T-helper 2 cell treated with Interferon-gamma antibody and Interleukin-4, amounts not matched to agents 5 μg/mL and 100 μg/mL, for 36 hours (primary cell): ENCODE results near the gene RAI14.

Experiments
- DNase-seq: peaks from one replicate; pipeline ENCODE4 v3.0.0; 2021; ENCODE audit warnings: low spot score
- H3K27ac Mint-ChIP-seq: one replicate; pipeline ENCODE4 v1.8.0; 2021; ENCODE audit warnings: mild to moderate bottlenecking, mixed read lengths
- H3K27me3 Mint-ChIP-seq: one replicate; pipeline ENCODE4 v1.8.0; 2021; ENCODE audit warnings: low read depth, mixed read lengths
- H3K36me3 Mint-ChIP-seq: one replicate; pipeline ENCODE4 v1.8.0; 2021; ENCODE audit warnings: low read depth, mixed read lengths
- H3K4me1 Mint-ChIP-seq: one replicate; pipeline ENCODE4 v1.8.0; 2021; ENCODE audit warnings: low read depth, mixed read lengths
- H3K4me3 Mint-ChIP-seq: one replicate; pipeline ENCODE4 v1.8.0; 2022; ENCODE audit warnings: mild to moderate bottlenecking, moderate library complexity, mixed read lengths
- H3K9me3 Mint-ChIP-seq: one replicate; pipeline ENCODE4 v1.8.0; 2021; ENCODE audit warnings: mixed read lengths

Gene RAI14

GRCh38 chr5:34675857-34676256 is 19.7 kb downstream of the RAI14 start:
- H3K36me3 Mint-ChIP-seq: no peaks in the 10 kb centered on the region
- H3K4me1 Mint-ChIP-seq: no peaks in the 10 kb centered on the region
- DNase-seq: no peak
- no peak overlapping the region for H3K27ac Mint-ChIP-seq
- no peaks in the 10 kb centered on the region for H3K27me3 Mint-ChIP-seq
- no peak overlapping the region for H3K4me3 Mint-ChIP-seq
- H3K9me3 Mint-ChIP-seq: no peaks in the 10 kb centered on the region

DNA sequence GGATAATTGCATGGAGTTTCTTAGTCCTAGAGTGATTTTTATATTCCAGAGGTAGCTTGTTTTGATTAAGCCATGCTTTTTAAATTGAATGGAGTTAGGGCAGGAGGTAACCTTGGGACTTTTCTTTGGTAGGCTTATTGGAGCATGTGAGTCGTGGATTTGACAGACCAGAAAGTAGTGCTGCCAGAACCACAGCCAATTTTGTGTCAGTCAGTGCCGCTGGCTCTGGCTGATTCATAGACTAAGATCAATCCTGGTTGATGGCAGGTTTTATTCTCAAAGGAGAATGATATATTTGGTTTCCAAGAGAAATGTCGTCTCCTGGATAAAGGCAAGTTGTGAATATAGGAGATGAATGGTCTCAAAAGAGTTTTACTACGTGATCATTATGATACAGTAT is 20.3 kb downstream of the RAI14 start:
- Mint-ChIP-seq H3K27ac (no peak overlapping the region), H3K4me1 (no peaks in the 10 kb centered on the region), H3K36me3 (no peaks in the 10 kb centered on the region), H3K4me3 (no peak overlapping the region), H3K27me3 (no peaks in the 10 kb centered on the region), H3K9me3 (no peaks in the 10 kb centered on the region)
- no peak for DNase-seq

DNA sequence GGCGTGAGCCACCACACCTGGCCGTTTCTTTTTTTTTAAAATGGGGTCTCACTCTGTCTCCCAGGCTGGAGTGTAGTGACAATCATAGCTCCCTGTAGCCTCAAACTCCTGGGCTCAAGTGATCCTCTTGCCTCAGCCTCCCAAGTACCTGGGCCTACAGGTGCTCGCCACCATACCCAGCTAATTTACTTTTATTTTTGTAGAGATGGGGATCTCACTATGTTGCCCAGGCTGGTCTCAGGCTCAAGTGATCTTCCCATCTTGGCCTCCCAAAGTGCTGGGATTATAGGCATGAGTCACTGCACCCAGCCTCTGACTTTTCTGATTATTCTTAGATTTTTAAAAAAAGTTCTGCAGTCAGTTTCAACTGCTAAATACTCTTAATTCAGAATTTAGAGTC is 21.3 kb downstream of the RAI14 start:
- DNase-seq: no peak
- no peak overlapping the region for H3K27ac Mint-ChIP-seq
- no peaks in the 10 kb centered on the region for H3K9me3 Mint-ChIP-seq
- H3K27me3 Mint-ChIP-seq: no peaks in the 10 kb centered on the region
- no peaks in the 10 kb centered on the region for H3K4me1 Mint-ChIP-seq
- H3K4me3 Mint-ChIP-seq: no peak overlapping the region
- no peaks in the 10 kb centered on the region for H3K36me3 Mint-ChIP-seq

DNA sequence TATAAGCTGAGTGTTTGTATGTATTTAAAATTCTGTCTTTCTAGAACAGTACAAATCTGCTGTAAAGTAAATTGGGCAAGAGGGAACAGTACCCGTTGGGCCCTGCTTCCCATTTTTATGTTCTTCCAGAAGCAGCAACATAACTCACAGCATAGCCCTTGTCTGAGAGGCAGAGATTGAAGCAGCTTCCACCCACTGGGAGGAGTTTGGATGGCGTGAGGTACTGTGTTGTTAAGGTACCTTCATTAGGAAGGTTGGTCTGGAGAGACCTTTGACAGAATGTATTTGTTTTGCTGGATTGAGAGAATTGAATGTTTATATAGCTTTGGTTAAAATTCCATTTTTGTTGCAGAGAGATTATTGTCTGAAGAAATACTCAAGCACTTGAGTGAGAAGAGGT is 24.8 kb downstream of the RAI14 start:
- Mint-ChIP-seq H3K4me1 (no peaks in the 10 kb centered on the region), H3K27ac (no peak overlapping the region), H3K4me3 (no peak overlapping the region), H3K27me3 (no peaks in the 10 kb centered on the region), H3K36me3 (no peaks in the 10 kb centered on the region), H3K9me3 (no peaks in the 10 kb centered on the region)
- no peak for DNase-seq

DNA sequence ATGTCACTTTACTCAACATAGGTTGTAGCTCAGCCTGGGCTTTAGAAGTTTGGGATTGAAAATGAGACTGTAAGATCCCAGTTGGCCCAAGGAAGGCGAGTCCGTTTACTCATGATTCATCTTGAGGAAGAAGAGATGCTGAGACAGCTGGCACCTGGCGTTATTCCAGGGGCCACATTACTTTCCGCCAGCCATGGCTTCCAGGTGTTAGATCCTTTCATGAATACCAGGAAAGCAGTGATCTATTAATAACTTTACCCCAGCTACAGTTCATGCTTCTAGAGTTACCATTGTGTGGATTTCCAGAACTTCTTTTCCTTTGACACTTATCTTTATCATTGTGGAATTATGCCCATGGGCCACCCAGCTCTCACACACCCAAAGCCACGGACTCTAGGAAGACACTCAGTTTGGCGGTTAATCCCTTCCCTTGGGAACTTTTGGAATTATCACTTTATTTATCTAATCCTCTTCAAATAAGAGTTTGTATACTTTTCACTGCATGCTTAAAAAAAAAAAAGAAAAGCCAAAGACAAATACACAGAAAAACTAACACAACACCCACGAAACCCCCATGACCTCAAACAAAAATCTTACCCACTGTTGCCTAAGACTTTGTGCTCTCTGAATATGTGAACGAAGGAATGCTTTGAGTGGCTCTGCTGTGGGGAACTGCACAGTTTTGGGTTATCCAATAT is 26.9 kb downstream of the RAI14 start:
- no peaks in the 10 kb centered on the region for H3K9me3 Mint-ChIP-seq
- no peaks in the 10 kb centered on the region for H3K4me1 Mint-ChIP-seq
- H3K36me3 Mint-ChIP-seq: no peaks in the 10 kb centered on the region
- H3K27me3 Mint-ChIP-seq: no peaks in the 10 kb centered on the region
- H3K4me3 Mint-ChIP-seq: no peak overlapping the region
- no peak for DNase-seq
- H3K27ac Mint-ChIP-seq: no peak overlapping the region

DNA sequence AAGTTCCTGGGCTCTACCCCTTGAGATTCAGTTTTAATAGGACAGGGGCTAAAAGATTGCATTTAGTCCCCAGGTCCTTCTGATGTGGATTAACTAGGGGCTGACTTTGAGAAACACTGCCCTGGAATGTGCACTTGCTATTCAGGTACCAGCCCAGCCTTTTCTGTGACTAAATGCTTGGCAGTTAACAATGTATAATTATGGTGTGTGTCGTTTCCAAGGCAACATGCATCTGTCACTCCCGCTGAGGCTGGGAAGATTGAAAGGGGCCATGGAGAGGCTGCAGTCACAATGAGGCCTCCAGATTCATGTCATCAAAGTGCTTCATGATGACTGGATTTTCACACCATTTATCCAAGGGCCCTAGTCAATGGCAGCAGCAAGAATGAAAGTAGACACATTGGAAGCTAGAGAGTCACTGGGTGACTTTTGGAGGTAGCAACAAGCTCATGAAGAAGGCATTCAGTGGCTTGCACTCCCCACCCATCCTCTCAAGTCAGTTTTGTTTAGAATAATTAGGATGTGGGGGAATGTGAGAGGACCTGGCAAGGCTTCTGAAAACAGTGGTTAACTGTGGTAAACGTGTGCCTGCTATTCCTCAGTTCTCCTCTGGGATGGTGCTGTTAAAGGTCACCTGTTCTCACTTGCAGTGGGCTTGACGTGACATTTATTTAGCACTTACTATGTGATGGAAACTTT is 28.3 kb downstream of the RAI14 start:
- Mint-ChIP-seq H3K4me3 (no peak overlapping the region), H3K27me3 (no peaks in the 10 kb centered on the region), H3K27ac (no peak overlapping the region), H3K36me3 (no peaks in the 10 kb centered on the region), H3K4me1 (no peaks in the 10 kb centered on the region), H3K9me3 (no peaks in the 10 kb centered on the region)
- no peak for DNase-seq

- Mint-ChIP-seq H3K4me3 (no peak overlapping the region), H3K27ac (no peak overlapping the region), H3K4me1 (no peaks in the 10 kb centered on the region), H3K9me3 (no peaks in the 10 kb centered on the region), H3K36me3 (no peaks in the 10 kb centered on the region), H3K27me3 (no peaks in the 10 kb centered on the region)
- no peak for DNase-seq
Measured at GRCh38 chr5:34684980-34685352, 28.8 kb downstream of the RAI14 start.

DNA sequence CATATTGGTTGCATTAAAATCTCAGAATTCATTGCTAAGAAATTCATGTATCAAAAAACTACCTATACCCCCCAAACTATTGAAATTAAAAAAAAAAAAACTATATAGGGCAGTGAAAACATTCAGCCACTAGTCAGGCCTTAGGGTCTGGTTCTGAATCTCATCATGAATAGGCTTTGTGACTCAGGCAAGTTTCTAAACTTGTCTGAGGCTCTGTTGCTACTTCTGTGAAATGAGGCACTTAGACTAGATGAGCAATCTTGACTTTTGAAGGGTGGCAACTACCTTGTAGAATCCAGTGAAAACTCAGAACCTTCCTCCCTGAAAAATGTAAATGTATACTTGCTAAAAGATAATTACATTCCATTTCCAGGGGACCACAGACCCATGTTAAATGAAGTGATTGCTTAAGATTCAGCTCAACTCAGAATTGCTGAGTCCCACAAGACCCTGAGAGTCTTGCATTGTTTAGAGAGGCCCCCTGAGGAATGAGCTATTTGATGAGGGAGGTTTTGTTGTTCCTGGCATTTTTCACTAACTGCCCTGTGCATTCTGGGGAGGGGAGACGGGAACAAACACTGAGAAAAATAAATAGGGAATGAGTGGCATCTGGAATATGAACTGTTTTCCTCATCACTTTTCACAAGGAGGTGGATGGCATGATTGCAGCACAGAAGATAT is 29.5 kb downstream of the RAI14 start:
- no peaks in the 10 kb centered on the region for H3K9me3 Mint-ChIP-seq
- DNase-seq: no peak
- H3K4me1 Mint-ChIP-seq: no peaks in the 10 kb centered on the region
- no peak overlapping the region for H3K27ac Mint-ChIP-seq
- H3K36me3 Mint-ChIP-seq: no peaks in the 10 kb centered on the region
- H3K27me3 Mint-ChIP-seq: no peaks in the 10 kb centered on the region
- no peak overlapping the region for H3K4me3 Mint-ChIP-seq

GRCh38 chr5:34686762-34687268 is 30.7 kb downstream of the RAI14 start:
- Mint-ChIP-seq H3K27me3 (no peaks in the 10 kb centered on the region), H3K9me3 (no peaks in the 10 kb centered on the region), H3K4me1 (no peaks in the 10 kb centered on the region), H3K27ac (no peak overlapping the region), H3K4me3 (no peak overlapping the region), H3K36me3 (no peaks in the 10 kb centered on the region)
- DNase-seq: no peak

DNA sequence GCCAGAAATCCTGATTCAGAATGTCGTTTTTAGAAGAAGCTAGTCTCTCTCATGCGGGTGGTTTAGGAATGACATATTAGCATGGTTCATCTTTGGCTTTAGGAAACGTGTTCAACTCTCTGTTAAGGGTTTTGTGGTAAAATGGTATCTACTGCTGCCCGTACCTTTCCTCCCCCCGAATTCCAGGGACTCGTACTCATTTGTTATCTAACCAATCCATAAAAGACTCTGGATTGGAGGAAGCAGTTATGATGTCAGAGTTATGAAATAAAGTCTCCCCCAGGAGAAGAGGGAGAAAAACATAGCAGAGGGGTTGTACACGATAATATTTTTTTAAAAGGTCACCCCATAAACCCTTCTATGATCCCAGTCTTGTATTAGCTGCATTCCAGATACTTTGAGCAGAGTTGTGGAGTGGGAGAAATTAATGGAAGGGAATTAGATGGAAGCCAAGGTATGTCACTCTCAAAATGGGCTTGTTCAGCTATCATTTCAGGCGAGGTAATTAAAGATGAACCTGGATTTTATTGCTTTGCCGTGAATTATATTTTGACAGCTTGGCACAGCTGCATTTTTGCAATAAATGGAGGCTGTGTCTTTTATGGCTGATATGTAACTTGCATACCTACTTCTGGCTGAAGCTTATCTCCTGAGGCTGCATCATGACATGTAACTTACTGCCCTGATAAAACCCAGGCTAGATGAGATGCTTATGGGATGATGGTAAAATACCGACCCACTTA is 31.3 kb downstream of the RAI14 start:
- Mint-ChIP-seq H3K27ac (no peak overlapping the region), H3K36me3 (no peaks in the 10 kb centered on the region), H3K27me3 (no peaks in the 10 kb centered on the region), H3K4me3 (no peak overlapping the region), H3K9me3 (no peaks in the 10 kb centered on the region), H3K4me1 (no peaks in the 10 kb centered on the region)
- no peak for DNase-seq

DNA sequence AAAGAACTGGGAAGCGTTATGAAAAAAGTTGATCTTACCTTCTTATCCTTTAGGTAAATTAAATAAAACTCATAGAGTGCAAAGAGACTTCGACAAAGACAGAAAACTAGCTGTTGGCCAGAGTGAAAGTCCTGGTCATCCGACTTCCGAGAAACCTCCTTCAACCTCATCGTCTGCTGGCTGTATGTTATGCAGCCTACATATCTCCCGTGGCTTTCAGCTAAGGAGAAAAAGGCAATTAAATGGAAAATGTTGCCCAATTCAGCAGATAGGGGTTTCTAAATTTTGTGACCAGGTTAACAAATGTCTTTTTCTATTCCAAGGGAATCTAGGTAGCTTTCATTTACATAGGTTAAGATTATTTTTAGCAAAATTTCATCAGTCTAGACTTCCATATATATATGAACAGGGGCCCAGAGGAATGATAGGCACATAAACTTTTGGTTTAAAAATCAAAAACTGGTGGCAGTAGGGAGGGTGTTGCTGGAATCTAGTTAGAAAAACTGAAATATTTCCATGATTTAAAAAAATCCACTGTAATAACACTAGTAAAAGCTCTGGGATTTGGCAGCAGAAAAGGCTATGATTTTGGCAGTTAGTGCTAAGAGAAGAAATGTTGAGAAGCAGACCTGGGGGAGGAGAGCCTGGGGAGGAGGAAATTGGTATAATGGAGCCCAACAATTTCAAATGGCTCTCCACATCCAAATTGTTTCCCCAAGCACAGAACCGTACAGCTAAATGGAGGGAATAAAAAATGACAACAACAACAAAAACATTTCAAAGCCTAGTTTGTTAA is 32.1 kb downstream of the RAI14 start:
- Mint-ChIP-seq H3K4me1 (no peaks in the 10 kb centered on the region), H3K27ac (no peak overlapping the region)
- no peak for DNase-seq

DNA sequence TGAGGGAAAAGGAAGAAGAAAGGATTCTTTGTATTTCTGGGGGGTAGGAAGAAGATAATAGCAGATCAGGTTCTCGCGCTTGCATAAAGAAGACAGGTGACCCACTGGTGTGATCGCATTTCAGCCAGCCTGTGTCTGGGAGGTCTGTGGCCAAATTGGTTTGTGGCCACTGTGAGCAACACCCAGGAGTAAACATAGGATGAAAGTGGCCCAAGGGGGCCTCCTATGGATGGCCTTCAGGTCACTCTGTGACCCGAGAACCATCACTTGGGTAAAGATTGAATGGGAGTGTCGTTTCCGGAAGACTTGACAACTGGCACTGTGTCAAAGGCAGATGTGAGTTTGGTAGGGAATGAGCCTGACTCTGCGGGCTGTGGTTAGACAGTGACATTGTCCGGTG is 34.2 kb downstream of the RAI14 start:
- no peaks in the 10 kb centered on the region for H3K27me3 Mint-ChIP-seq
- peaks cover 2% of the 10 kb centered on the region for H3K4me1 Mint-ChIP-seq
- H3K4me3 Mint-ChIP-seq: no peak overlapping the region
- no peak for DNase-seq
- no peaks in the 10 kb centered on the region for H3K9me3 Mint-ChIP-seq
- H3K36me3 Mint-ChIP-seq: no peaks in the 10 kb centered on the region
- H3K27ac Mint-ChIP-seq: no peak overlapping the region

More for the DNA sequence above, 32.1 kb downstream of the RAI14 start:
- Mint-ChIP-seq H3K4me3 (no peak overlapping the region), H3K36me3 (no peaks in the 10 kb centered on the region), H3K9me3 (no peaks in the 10 kb centered on the region), H3K27me3 (no peaks in the 10 kb centered on the region)

DNA sequence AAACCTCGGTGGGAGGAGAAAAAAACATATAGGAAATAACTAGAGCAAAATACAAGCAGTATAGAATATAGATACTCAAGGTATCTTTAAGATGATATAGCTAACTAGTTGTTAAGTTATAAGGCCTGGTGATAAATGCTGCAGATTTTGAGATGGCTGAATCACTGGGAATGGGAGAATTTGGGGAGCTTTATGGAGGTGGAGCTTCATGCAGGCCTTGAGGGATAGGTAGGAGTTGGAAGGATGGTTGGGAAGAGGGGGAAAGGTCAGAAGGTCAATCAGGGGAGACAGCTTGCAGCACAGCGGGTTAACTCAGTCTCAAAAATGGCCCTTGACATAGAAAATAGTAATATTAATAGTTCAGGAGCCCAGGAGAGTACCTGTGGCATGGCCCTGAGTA is 34.8 kb downstream of the RAI14 start:
- H3K4me1 Mint-ChIP-seq: peaks cover 3% of the 10 kb centered on the region
- no peaks in the 10 kb centered on the region for H3K36me3 Mint-ChIP-seq
- H3K27me3 Mint-ChIP-seq: no peaks in the 10 kb centered on the region
- no peak for DNase-seq
- H3K4me3 Mint-ChIP-seq: no peak overlapping the region
- no peak overlapping the region for H3K27ac Mint-ChIP-seq
- H3K9me3 Mint-ChIP-seq: no peaks in the 10 kb centered on the region
